K562 (cell line): Measurements from ENCODE around the gene GP1BA. TPM values are rescaled to one million over a fixed set of nuclear protein-coding genes. Genes with fewer than 3 reads are reported as not detected.

Experiments used
- L3MBTL2 ChIP-seq: fragments of 450-650 bp; IDR thresholded peaks from 2 replicates; pipeline ENCODE4 v1.6.1; 2016; ENCODE audit warnings: mild to moderate bottlenecking, moderate library complexity
- NFIX ChIP-seq: fragments of 250-450 bp; sonication (Bioruptor Pico); IDR thresholded peaks from 2 replicates; pipeline ENCODE4 v1.4.0; 2020; ENCODE audit warnings: low read depth, mild to moderate bottlenecking, moderate library complexity
- SETDB1 ChIP-seq: IDR thresholded peaks from one replicate; pipeline ENCODE4 v1.6.1; 2012; ENCODE audit warnings: low read length, control low read depth, inconsistent platforms
- ZEB2 ChIP-seq: fragments of 450-650 bp; IDR thresholded peaks from 2 replicates; pipeline ENCODE4 v1.6.1; 2016
- ZHX1 ChIP-seq: fragments of 150-350 bp; conservative IDR thresholded peaks from 2 replicates; pipeline ENCODE4 v1.6.1; 2014; ENCODE audit warnings: low read length
- ZNF395 ChIP-seq: fragments of 200-800 bp; sonication (Bioruptor generic); IDR thresholded peaks from 2 replicates; pipeline ENCODE4 v1.6.1; 2017; ENCODE audit warnings: missing genetic modification characterization, missing compliant biosample characterization
- polyA plus RNA-seq, 8 experiments: library from polyadenylated mRNA; depleted of rRNA in 4 of 8; stranded (reverse) in 5 of 8; unstranded in 3 of 8; fragments of >200 nt; fragmentation: Nextera tagmentation in 2 of 8; fragmentation: Illumina TruSeq in 1 of 8; extraction: Ambion mirVana in 2 of 8; extraction: Trizol in 1 of 8; gene quantifications; 2 replicates each; pipeline versions ENCODE4 v1.2.1 to v1.2.3, GENCODE V29; 2011 to 2014; ENCODE audit warnings: inconsistent platforms in 1 of 8, missing spikeins in 1 of 8
- total RNA-seq, 7 experiments: library from RNA; depleted of rRNA in 6 of 7; stranded (reverse); fragments of >200 nt in 6 of 7; fragmentation: Illumina TruSeq in 2 of 7; extraction: Trizol in 2 of 7; gene quantifications; 2 replicates each; pipeline versions ENCODE4 v1.2.1 to v1.2.3, GENCODE V29; 2011 to 2021; ENCODE audit warnings: low replicate concordance in 1 of 7
- TF ChIP-seq, protein P1 (sequence below), 3 experiments: fragments of 200-800 bp in 1 of 3; sonication (Bioruptor generic) in 1 of 3; sonication (generic) in 1 of 3; formaldehyde crosslinking in 1 of 3; IDR thresholded peaks; 2 replicates each; pipeline versions ENCODE4 v1.6.1 to v1.8.0; 2016 to 2022; ENCODE audit warnings: mild to moderate bottlenecking in 2 of 3, missing compliant biosample characterization in 2 of 3, missing genetic modification characterization in 2 of 3, missing genetic modification reagents in 1 of 3
- TF ChIP-seq, protein P2 (sequence below): fragments of 450-650 bp; IDR thresholded peaks from 2 replicates; pipeline ENCODE4 v1.6.1; 2017; ENCODE audit warnings: antibody characterized with exemption, mild to moderate bottlenecking
- TF ChIP-seq, protein P3 (sequence below): fragments of 250-450 bp; sonication (Bioruptor Pico); IDR thresholded peaks from 2 replicates; pipeline ENCODE4 v1.4.0; 2020; ENCODE audit warnings: mild to moderate bottlenecking, moderate library complexity
- TF ChIP-seq, protein P4 (sequence below), 2 experiments: fragments of 200-800 bp in 1 of 2; sonication (Bioruptor generic) in 1 of 2; sonication (generic) in 1 of 2; formaldehyde crosslinking in 1 of 2; IDR thresholded peaks in 1 of 2; conservative IDR thresholded peaks in 1 of 2; 2 replicates each; pipeline versions ENCODE4 v1.5.0 to v1.6.1; 2016 to 2020; ENCODE audit warnings: missing compliant biosample characterization in 1 of 2, missing genetic modification characterization in 1 of 2, missing genetic modification reagents in 1 of 2

Gene GP1BA
- total and polyA plus RNA-seq, 9 of the 15 experiments (the other 6 are each of a cell fraction or from before 2014, with no cell fraction given), result 0.01 TPM; not detected in 8

DNA sequence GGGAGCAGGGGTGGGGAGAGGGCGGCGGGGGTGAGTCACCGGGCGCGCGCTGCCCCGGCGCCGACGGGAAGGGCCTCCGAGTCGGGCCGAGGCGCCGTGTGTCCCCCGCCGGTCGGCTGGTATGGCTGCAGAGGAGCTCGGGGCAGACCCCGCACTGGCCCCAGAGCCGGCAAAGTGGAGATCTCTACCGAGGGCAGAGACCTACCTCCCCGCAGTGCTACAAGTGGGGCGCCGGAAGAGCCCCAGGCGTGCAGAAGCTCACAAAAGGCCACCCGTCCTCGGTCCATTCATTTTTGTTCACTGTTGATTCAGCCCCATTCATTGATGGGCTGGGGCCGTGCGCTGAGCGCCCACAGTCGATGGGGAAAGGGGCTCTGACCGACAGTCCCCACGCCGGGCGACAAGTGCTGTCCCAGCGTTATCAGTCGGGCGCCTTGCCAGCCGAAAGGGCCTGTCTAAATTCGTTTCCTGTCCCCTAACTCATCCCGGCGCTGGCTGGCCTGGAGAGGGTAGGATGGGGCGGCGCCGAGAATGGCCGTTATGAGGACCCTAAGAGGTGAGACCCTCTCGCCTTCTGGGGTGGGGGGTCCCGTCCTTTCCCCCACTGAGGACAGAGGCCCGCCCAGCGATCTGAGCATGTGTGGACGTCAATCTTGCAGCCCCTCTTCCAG, 18.1 kb downstream of the GP1BA start (continued):
- TF ChIP-seq ZHX1, result no peak
- TF ChIP-seq NFIX (CRISPR knock-in tag), result no peak
- no peak for TF ChIP-seq SETDB1
- TF ChIP-seq, protein P1, sequence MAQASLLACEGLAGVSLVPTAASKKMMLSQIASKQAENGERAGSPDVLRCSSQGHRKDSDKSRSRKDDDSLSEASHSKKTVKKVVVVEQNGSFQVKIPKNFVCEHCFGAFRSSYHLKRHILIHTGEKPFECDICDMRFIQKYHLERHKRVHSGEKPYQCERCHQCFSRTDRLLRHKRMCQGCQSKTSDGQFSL (CRISPR knock-in tag; IDR thresholded peaks at IDR 0.05), result no peak
- TF ChIP-seq, protein P1 (tag; IDR thresholded peaks at IDR 0.05), result no peak
- TF ChIP-seq ZEB2, result no peak
- TF ChIP-seq, protein P2, sequence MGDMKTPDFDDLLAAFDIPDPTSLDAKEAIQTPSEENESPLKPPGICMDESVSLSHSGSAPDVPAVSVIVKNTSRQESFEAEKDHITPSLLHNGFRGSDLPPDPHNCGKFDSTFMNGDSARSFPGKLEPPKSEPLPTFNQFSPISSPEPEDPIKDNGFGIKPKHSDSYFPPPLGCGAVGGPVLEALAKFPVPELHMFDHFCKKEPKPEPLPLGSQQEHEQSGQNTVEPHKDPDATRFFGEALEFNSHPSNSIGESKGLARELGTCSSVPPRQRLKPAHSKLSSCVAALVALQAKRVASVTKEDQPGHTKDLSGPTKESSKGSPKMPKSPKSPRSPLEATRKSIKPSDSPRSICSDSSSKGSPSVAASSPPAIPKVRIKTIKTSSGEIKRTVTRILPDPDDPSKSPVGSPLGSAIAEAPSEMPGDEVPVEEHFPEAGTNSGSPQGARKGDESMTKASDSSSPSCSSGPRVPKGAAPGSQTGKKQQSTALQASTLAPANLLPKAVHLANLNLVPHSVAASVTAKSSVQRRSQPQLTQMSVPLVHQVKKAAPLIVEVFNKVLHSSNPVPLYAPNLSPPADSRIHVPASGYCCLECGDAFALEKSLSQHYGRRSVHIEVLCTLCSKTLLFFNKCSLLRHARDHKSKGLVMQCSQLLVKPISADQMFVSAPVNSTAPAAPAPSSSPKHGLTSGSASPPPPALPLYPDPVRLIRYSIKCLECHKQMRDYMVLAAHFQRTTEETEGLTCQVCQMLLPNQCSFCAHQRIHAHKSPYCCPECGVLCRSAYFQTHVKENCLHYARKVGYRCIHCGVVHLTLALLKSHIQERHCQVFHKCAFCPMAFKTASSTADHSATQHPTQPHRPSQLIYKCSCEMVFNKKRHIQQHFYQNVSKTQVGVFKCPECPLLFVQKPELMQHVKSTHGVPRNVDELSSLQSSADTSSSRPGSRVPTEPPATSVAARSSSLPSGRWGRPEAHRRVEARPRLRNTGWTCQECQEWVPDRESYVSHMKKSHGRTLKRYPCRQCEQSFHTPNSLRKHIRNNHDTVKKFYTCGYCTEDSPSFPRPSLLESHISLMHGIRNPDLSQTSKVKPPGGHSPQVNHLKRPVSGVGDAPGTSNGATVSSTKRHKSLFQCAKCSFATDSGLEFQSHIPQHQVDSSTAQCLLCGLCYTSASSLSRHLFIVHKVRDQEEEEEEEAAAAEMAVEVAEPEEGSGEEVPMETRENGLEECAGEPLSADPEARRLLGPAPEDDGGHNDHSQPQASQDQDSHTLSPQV, result 0 out of 2 replicates have a peak, but pooled peaks have one; percentile 15
- peak; percentile 66; the same call in 1 of the 2 replicates for TF ChIP-seq ZNF395 (CRISPR knock-in tag)
- TF ChIP-seq, protein P3, sequence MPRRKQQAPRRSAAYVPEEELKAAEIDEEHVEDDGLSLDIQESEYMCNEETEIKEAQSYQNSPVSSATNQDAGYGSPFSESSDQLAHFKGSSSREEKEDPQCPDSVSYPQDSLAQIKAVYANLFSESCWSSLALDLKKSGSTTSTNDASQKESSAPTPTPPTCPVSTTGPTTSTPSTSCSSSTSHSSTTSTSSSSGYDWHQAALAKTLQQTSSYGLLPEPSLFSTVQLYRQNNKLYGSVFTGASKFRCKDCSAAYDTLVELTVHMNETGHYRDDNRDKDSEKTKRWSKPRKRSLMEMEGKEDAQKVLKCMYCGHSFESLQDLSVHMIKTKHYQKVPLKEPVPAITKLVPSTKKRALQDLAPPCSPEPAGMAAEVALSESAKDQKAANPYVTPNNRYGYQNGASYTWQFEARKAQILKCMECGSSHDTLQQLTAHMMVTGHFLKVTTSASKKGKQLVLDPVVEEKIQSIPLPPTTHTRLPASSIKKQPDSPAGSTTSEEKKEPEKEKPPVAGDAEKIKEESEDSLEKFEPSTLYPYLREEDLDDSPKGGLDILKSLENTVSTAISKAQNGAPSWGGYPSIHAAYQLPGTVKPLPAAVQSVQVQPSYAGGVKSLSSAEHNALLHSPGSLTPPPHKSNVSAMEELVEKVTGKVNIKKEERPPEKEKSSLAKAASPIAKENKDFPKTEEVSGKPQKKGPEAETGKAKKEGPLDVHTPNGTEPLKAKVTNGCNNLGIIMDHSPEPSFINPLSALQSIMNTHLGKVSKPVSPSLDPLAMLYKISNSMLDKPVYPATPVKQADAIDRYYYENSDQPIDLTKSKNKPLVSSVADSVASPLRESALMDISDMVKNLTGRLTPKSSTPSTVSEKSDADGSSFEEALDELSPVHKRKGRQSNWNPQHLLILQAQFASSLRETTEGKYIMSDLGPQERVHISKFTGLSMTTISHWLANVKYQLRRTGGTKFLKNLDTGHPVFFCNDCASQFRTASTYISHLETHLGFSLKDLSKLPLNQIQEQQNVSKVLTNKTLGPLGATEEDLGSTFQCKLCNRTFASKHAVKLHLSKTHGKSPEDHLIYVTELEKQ (CRISPR knock-in tag), result no peak
- TF ChIP-seq L3MBTL2, result 0 out of 2 replicates have a peak, but pooled peaks have one; percentile 9
- TF ChIP-seq, protein P4, sequence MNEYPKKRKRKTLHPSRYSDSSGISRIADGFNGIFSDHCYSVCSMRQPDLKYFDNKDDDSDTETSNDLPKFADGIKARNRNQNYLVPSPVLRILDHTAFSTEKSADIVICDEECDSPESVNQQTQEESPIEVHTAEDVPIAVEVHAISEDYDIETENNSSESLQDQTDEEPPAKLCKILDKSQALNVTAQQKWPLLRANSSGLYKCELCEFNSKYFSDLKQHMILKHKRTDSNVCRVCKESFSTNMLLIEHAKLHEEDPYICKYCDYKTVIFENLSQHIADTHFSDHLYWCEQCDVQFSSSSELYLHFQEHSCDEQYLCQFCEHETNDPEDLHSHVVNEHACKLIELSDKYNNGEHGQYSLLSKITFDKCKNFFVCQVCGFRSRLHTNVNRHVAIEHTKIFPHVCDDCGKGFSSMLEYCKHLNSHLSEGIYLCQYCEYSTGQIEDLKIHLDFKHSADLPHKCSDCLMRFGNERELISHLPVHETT (CRISPR knock-in tag; conservative IDR thresholded peaks at IDR 0.05 in 1 of 2, IDR thresholded peaks at IDR 0.05 in 1 of 2), result peak in 1 of 2 experiments; percentile 61; a peak in 2 of 4 replicates
